LHCN-M2 (cell line): Measurements from ENCODE around the gene SSBP4. TPM values are rescaled to one million over a fixed set of nuclear protein-coding genes. Genes with fewer than 3 reads are reported as not detected.

Experiments used
- DNase-seq: peaks from one replicate; pipeline ENCODE4 v3.0.0-alpha.2; 2012; ENCODE audit warnings: low read depth
- total RNA-seq: library from RNA; depleted of rRNA; stranded (reverse); fragments of >200 nt; gene quantifications from 2 replicates; pipeline ENCODE4 v1.2.3, GENCODE V29; 2014

The SSBP4 gene
- total RNA-seq, 1 experiment from 2014 or later: 64.2 TPM

DNA sequence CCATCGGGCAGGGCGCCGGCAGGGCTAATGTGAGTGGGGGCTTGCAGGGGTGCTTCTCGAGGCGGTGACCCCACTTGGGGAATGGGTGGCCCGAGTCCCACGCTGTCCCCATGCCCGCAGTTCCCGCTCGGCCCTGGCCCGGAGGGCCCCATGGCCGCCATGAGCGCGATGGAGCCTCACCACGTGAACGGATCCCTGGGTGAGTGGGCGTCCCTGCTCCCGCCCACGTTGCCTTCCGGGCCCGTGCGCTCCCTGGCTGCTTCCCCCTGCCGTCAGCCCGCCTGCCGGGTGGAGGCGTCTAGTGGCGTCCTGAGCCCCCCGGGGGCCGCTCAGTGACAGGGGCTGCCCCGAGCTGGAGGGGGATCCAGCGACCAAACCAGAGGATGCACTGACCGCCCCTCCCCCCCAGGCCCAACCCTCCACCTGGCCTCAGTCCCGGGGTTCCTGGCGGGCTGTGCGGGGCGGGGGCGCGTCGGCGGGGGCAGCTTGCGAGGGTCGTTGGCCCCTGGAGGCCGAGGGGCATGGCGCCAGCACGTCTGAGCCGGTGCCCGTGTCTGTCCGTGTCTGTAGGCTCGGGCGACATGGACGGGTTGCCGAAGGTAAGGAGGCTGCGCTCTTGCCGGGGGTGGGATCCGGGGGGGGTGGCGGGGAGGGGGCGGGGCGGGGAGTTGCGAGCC is 14.0 kb downstream of the SSBP4 start:
- DNase-seq: no peak

DNA sequence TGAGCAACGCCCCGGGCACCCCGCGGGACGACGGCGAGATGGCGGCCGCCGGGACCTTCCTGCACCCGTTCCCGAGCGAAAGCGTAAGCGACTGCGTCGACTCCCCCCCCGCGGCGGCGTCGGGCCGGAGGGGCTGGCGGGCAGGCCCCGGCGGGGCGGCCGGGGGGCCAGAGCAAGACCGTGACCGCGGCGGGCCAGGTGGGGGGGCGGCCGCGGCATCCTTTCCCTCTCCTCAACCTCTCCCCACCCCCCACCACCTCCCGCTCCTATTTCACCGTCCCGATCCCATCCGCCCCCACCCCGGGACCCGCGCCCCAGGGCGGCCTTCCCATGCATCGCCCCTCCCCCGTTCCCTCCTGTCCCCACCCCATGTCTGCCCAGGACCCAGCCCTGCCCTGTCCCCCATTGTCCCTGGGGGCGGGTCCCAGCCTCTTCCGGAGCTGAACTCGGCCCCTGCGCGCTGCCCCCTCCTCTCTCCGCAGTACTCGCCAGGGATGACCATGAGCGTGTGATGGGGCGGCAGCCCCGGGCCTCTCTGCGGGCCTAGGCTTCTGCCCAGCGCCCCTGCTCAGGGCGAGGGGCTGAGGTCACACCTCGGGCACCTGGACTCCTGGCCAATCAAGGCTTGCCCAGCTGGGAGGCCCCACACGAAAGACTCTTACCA is 14.7 kb downstream of the SSBP4 start:
- DNase-seq: no peak

DNA sequence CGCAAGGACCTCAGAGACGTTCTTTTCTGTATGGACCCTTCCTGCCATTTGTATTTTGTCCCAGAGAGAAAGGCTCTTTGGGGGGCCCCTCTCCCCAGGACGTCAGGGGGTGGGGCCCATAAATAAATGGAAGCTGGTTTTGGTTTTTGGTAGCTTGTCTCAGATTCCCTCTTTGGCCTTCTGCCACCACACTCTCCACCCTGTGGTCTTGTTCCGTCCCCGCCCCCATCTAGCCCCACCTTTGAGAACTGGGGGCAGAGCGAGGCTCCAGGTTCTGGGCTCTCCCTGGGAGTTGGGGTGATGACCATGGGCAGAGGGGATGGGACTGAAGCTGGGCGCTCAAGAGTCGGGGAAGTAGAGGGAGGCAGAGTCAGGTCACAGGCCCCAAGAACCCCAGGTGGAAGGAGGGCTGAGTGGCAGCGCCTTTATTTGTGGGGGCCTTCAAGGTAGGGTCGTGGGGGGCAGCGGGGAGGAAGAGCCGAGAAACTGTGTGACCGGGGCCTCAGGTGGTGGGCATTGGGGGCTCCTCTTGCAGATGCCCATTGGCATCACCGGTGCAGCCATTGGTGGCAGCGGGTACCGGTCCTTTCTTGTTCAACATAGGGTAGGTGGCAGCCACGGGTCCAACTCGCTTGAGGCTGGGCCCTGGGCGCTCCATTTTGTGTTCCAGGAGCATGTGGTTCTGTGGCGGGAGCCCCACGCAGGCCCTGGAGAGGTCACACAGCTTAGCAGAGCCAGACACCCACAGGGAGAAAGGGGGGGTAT is 15.4 kb downstream of the SSBP4 start:
- DNase-seq: no peak

DNA sequence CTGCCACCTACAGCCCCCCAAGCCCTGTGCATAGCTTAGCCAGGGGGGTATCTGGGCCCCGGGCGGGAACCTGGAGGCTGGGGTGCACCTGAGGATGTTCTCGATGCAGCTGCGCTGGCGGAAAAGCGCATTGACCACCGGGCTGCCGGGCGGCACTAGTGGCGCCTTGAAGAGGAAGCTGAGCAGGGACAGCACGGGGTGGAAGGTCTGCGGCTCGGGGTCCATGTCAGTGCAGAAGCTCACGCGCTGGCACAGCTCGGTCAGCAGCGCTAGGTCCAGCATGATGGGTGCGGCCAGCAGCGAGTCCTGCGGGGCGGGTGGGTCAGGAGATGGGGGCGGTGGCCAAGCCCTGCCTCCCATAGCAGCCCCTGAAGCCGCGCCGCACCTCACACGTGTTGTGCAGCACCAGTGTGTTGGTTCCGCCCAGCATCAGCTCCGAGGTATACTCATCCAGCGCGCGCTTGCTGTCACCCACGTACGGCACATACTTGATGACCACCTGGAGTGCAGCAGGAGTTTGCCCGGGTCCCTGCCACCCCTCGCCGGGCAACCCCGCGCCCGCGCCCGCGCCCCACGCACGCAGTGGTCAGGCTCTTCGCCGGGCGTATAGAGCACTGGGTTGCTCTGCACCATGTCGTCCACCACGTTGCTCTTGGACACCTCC is 16.1 kb downstream of the SSBP4 start:
- DNase-seq: no peak

DNA sequence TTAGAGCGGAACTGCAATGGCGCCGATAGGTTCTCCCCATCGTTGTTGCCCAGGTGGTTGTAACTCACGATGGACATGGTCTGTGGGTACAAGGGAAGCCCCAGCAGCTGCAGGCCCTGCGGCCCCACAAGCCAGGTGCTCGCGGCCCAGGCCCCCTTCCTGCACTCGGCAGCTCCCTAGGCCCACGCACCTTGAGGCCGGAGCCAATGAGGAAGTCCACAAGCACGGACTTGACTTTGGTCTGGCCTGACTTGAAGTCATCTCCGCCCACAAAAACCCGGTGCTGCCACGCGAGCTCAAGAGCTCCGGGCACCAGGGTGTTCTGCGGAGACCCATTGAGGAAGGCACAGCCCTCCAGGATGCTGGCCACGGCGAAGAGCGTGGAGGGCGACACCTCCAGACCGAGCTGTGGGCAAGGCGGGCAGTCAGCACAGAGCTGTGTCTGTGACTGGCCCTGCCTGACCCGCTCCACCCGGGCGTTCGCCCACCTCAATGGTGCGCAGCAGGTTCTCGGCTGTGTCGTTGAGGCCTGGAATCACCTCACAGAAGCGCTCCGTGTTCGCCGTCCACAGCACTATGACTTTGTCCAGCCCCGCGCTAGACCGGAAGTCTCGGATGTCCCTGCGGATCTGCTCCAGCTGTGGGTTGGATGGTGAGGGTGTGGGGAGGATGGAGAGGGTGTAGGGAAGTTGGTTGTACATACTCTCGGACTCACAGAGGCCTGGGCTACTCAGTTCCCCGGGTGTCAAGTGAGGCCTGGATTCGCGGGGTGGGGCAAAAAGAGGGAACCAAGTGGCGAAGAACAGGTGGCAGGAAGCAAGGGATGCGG is 16.9 kb downstream of the SSBP4 start:
- DNase-seq: no peak

DNA sequence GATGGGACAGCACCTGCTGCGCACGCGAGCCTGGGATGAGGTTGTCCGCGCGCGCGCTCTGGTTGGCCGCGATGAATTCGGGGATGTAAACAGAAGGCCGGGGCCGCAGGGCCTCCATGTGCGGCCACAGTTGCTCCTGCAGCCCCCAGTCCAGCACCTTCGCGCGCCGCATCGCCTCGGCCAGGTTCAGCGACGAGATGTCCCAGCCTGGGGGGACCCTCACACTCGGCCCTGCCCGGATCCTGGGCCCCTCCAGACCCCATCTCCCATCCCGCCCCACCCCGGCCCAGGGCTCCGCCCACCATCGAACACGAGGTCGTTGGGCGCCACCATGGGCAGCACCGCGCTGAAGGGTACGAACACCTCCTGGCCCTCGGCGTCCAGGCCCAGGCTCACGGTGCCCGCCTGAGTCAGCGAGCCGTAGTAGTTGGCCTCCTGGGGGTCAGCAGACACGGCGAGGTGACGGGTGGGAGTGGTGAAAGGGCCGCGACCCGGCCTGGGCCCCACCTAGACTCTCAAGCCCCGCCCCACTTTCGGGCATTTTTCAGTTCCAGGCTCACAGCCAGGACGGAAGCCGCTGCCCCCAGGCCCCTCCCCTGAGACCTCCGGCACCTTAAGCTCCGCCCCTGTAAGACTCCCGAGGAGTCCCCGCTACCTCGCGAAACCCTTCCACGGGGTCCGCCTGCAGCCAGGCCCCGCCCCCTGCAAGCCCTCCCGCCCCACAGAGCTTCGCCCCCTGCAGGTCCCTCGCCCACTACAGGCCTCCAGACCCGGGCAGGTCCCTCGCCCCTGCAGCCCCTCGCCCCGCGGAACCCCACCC is 17.7 kb downstream of the SSBP4 start:
- peak; percentile 56 for DNase-seq

DNA sequence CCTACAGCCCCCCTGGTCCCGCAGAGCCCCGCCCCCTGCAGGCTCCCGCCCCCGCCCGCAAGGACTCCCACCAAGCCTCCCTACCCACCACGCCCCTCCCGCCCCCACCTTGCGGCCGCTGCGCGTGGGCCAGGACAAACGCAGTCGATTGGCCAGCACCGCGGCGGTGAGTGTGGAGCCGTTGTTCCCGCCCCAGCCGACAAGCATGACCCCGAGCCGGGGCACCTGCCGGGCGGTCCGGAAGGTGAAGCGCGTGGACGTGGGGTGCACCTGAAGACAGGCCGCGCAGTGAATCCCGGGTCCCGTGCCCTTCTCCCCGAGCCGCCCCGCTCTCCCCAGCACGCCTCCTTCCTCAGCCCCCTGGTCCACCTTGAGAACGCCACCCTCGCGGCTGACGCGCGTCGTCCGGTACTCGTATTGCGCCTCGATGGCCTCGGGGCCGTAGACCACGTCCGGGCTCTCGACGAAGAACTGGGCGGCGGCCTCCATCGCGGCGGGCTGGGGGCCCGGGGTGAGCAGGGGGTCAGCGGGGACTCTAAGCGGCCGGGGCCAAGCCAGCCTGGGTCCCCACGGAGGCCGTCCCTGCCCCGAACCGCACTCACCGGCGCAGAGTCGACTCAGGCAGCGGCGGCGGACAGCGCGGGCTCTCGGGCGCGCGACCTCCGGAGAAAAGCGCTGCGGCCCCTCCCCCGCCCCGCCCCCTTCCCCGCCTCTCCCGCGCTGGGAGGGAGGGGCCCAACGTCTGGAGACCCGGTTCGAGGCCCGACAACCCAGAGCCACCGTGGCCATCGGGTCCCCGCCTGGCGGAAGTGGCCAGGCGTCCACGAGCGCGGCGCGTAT is 18.5 kb downstream of the SSBP4 start, which contains the start of gene ISYNA1:
TSS of gene ISYNA1 (minus strand) at position 643 of the 840 bp plus-strand sequence. CDS start at position 489, 154 bp downstream.
- DNase-seq: no peak

DNA sequence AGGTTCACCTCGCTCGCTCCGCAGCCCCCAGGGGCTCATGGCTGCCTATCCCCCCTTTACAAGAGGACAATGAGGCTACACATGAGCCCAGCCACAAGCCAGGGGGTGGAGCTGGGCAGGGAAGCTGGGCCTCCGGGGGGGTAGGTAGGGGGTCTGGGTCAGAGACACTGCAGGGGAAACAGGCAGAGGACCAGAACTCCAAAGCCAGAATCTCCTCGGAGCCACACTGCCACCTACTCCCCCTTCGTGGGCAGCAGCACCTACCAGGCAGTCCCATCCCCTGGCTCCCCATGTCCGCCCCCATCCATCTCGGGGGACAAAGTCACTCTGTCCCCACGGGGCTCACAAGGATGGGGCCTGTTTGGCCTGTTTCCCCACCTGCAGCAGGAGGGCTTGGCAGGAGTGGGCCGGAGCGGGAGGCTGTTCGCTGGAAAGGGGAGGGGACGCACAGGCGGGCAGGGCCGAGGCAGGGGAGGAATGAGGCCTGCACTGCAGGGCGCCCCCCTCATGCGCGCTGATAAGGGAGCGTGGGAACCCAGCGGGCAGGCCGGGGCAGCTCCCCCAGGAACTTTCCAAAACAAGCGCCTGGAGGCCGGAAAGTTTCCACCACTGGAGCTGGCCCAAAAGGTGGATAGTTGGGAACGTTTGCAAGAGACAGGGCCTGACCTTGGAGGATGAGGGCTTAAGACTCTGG is 19.3 kb downstream of the SSBP4 start:
- DNase-seq: no peak

DNA sequence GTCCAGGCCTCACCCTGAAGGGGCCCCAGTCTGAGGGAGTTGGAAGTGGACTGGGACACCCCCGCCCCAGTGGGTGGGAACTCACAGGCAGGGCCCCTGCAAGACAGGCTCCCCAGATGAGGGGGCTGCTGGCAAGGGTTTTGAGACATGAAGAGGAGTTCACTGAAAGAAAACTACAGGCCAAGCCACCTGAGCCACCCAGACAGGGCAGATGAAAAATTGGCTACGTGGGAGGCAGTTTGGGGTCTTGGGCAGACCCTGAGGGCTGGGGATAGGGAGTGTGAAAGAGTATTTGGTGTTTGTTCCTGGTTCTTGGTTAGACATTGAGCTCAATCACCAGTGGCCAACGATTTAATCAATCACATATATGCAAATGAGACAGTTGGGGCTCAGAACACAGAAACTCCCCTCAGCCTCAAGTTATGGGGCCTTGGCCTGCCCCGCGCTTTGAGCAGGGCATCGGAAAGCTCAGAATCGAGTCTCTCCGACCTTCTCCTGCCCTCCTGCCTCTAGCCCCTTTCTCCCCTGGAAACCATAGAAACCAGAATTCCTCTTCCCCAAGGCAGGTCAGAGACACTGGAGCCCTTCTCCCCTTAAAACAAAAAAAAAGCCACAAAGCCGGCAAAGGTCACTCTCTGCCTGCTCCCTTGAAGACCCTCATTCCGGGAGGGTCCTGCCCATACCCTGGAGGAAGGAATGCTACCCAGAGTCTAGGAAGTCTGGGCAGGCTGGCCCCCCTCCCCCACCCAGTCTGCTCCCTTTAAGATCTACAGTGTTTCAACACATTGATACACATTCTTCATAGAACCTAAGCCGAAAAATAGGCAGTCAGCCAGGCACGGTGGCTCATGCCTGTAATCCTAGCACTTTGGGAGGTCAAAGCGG is 20.1 kb downstream of the SSBP4 start:
- peak; percentile 54 for DNase-seq

DNA sequence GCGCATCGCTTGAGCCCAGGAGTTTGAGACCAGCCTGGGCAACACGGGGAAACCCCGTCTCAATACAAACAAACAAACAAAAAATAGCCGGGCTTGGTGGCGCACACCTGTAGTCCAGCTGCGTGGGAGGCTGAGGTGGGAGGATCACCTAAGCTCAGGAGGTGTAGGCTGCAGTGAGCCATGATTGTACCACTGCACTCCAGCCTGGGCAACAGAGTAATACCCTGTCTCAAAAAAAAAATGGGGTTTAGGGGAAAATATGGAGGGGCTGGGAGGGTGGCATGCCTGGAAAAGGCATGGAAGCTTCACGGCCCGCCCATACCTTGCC is 20.7 kb downstream of the SSBP4 start:
- DNase-seq: no peak

DNA sequence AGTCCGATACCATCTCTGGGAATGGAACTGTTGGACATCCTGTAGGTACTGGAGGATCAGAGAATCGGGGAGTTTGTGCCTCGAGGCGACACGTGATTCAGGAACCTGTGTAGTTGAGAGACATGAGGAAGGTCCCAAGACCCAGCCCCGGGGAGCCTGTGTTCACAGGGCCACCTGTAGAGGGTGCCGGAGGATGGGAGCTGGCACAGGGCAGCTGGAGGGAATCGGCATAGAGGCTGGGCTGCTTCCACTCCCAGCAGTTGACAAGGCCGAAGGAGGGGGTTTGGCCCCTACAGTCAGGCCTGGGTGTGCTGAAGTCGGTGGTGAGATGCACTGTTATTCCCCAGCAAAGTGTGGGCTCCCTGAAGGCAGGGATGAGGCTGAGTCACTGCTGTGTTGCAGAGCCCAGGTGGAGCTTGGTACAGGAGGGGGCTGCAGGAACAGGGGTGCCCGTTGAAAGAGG is 21.2 kb downstream of the SSBP4 start:
- DNase-seq: no peak

DNA sequence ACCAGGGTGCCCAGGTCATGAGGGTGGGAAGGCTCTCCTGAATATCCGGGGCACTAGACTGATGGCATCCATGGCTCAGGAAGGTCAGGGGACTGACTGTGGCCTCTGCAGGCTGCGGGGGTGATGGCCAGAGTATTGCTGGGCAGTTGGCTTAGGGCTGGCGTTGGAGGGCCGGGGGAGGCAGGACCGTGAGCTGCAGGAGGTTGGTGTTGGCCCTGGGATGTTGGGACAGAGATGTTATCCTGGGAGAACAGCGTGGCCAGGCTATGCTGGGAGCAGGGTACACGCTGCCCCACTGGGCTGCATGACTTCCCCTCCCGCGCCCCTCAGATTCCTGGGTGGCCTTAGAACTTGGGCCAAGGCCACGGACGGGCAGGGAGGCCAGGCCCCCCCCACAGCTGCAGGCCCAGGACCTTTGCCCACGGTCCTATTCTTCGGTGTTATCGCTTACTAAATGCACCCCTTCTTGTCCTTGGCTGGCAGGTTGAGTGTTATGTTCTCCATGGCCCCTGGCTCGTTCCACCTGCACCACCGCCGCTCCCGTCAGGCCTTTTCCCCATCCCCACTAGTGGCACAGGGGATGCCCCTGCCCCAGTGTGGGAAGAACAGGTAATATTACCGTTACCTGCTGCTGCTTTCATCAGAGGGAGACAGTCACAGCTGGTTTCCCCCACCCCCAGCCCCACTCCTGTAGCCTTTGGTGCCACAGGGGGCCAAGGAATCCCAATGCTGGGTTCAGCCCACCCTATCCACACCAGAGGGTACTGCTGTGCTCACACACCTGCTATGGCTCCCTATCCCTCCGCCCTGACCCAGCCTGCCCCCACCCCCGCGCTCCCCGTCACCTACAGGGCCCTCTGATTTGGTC is 22.0 kb downstream of the SSBP4 start:
- DNase-seq: no peak

DNA sequence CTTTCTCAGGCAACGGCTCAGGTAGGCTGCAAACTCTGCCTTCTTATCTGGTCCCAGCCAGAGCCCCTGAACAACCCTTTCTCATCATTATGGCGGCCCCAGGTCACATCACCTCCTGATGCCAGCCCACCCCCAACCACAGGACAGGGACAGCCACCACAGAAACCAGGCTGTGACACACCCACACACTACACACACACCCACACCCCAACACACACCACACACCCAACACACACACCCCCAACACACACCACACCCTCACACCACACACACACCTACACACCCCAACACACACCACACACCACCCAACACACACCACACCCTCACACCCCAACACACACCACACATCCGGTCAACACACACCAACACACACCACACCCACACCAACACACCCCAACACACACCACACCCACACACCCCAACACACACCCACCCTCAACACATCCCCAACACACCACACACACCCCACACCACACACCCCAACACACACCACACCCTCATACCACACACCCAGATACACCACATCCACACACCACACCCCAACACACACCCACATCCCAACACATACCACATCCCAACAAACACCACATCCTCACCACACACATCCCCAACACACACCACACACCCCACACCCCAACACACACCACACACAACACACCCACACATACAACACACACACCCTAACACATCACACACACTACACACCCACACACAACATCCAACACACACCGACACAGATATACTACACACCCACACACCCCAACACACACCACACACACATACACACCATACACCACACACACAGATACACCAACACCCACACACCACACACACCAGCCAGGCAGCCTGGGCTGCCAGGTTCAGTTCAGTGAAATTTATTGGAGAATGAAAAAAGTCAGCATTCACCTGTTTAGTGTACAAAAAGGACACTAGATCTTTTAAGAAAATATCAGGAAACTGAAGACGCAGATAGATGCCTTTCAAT is 22.9 kb downstream of the SSBP4 start:
- DNase-seq: no peak

DNA sequence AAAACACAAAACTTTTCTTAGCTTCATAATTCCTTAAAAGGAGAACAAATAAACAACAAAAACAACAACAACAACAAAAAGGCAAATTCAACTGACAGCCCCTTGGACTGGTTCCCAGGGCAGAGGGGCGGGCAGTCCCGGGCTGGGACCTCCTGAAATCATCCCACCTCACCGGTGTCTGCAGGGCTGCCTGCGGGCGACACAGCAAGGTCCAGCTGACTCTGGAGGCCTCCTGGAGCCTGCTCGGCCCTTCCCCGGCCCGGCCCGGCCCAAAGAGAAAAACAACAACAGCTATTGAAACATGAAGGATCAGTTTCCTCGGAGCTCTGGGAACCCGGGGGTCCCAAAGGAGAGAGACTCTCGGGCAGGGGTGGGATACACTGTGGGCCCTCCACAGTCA is 23.7 kb downstream of the SSBP4 start:
- DNase-seq: no peak

DNA sequence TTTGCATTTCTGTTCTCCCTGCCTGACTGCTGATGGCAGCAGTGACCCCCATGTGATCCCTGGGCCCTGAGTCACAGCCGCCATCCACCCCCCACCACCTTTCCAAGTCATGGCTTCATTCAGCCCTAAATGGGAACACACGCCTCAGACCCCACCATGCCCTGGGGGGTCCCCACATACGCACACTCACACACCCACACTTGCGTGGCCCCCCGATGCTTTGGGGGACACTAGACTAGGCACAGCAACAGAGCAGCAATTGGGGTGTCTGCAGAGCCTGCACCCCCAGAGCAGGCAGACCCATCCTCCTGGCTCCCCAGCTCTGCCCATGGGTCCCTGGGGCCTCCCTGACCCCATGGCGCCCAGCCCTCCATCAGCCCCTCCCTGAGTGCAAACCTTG is 24.2 kb downstream of the SSBP4 start:
- no peak for DNase-seq
